Cortex of kidney (tissue), 1 donor: Measurements from ENCODE around the gene MEIOSIN.

Source experiments
- DNase-seq: peaks from one replicate; lab custom pipeline; 2025; lab: John Stamatoyannopoulos, UW

The MEIOSIN gene

GRCh38 chr19:45779231-45780145 is 46.2 kb downstream of the MEIOSIN start:
- no peak for DNase-seq

GRCh38 chr19:45780146-45780447 is 46.9 kb downstream of the MEIOSIN start:
- no peak for DNase-seq

GRCh38 chr19:45780448-45781213 is 47.4 kb downstream of the MEIOSIN start:
- DNase-seq, result no peak

GRCh38 chr19:45781214-45782161 is 48.2 kb downstream of the MEIOSIN start:
- DNase-seq, result no peak

- DNase-seq, result no peak
Observed at GRCh38 chr19:45782162-45782691, 49.0 kb downstream of the MEIOSIN start, which contains the start of gene DMPK. DMPK (minus strand) TSS chr19:45782490; CDS start chr19:45782352, 138 bp downstream.

- no peak for DNase-seq
Observed at GRCh38 chr19:45782820-45783785, 49.9 kb downstream of the MEIOSIN start.

- DNase-seq, result no peak
Observed at GRCh38 chr19:45784096-45784495, 50.9 kb downstream of the MEIOSIN start.

GRCh38 chr19:45785097-45785496 is 51.9 kb downstream of the MEIOSIN start:
- DNase-seq, result no peak

- DNase-seq, result no peak
Observed at GRCh38 chr19:45785781-45786532, 52.7 kb downstream of the MEIOSIN start.

- no peak for DNase-seq
Observed at GRCh38 chr19:45786533-45786894, 53.3 kb downstream of the MEIOSIN start.

- no peak for DNase-seq
Observed at GRCh38 chr19:45789035-45789786, 56.0 kb downstream of the MEIOSIN start.

GRCh38 chr19:45790942-45791341 is 57.7 kb downstream of the MEIOSIN start:
- no peak for DNase-seq

GRCh38 chr19:45791744-45792469 is 58.7 kb downstream of the MEIOSIN start:
- DNase-seq, result no peak

GRCh38 chr19:45792470-45793177 is 59.4 kb downstream of the MEIOSIN start, which contains the start of gene DMWD:
DMWD (minus strand) TSS chr19:45792845; CDS start chr19:45792756, 89 bp downstream.
- DNase-seq, result no peak

GRCh38 chr19:45793178-45793564 is 59.9 kb downstream of the MEIOSIN start:
- DNase-seq, result no peak

GRCh38 chr19:45793876-45794275 is 60.6 kb downstream of the MEIOSIN start:
- DNase-seq, result no peak

- DNase-seq, result no peak
Observed at GRCh38 chr19:45794627-45795026, 61.4 kb downstream of the MEIOSIN start.
